RPMI8226 (cell line): ENCODE results near the gene NDUFA8.

ENCODE experiments used
- DNase-seq: peaks from one replicate; pipeline ENCODE4 v3.0.0-alpha.2; 2015

NDUFA8 gene

DNA sequence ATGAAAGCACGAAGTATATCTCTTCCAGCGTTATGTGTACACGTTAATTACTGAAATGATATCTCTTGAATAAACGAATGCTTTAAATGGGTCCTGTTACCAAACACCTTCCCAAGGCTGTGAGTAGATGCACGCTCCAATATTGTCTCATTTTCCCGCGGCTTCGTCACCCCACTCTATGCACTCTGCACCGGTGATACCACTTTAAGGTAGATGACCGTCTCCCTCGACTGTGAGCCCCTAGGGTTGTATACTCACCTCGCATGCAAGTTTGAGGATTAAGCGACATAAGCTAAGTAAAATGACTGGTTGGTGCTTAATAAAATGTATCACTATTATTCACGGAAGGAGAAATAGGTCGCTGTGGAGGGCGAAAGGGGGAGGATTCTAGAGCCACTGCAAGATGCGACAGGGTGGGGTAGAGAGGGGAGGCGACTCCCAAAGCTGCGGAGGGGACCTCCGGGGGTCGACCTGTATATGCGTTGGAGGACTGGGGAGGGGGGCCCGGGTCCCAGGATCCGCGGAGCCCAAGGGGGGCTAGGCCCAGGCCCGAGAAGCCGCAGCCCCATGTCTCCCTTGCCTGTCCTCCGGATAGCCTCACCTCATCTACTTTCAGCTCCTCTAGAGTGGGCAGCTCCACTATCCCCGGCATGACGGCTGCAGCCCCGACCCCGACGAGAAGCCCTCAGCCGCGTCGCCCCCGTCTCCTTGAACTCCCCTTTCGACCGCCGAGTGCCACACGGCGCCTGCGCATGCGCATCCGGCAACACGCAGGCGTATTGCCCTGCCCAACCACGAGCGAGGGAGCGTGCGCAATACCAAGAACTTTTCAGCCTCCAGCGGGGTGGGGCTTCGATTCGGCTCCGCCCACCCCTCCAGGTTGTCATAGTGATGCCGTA, at the start of gene NDUFA8, which contains the start of gene MORN5:
TSS of gene NDUFA8 (minus strand) at position 754 of the 899 bp plus-strand sequence. CDS start at position 652, 102 bp downstream.
TSS of gene MORN5 (plus strand) at position 883 of the 899 bp plus-strand sequence. CDS start 65 bp downstream, outside the sequence.
- DNase-seq, result peak; percentile 99

DNA sequence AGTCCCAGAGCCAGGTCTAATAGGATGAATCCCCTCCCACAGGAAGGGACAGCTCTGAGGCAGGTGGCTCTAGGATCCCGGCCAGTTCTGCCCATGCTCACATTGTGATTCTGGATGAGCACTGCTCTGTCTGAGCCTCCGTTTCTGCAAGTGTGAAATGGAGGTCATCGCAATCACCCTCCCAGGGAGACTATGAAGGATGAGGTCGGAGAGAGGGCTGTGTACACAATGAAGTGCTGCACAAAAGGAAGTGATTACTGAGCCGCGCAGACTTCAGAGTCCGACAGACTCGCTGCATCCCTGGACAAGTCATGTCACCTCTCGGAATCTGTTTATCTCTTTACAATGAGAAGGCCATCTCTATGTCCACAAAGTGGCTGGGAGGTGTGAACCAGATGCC, 47.5 kb upstream of the NDUFA8 start:
- no peak for DNase-seq

DNA sequence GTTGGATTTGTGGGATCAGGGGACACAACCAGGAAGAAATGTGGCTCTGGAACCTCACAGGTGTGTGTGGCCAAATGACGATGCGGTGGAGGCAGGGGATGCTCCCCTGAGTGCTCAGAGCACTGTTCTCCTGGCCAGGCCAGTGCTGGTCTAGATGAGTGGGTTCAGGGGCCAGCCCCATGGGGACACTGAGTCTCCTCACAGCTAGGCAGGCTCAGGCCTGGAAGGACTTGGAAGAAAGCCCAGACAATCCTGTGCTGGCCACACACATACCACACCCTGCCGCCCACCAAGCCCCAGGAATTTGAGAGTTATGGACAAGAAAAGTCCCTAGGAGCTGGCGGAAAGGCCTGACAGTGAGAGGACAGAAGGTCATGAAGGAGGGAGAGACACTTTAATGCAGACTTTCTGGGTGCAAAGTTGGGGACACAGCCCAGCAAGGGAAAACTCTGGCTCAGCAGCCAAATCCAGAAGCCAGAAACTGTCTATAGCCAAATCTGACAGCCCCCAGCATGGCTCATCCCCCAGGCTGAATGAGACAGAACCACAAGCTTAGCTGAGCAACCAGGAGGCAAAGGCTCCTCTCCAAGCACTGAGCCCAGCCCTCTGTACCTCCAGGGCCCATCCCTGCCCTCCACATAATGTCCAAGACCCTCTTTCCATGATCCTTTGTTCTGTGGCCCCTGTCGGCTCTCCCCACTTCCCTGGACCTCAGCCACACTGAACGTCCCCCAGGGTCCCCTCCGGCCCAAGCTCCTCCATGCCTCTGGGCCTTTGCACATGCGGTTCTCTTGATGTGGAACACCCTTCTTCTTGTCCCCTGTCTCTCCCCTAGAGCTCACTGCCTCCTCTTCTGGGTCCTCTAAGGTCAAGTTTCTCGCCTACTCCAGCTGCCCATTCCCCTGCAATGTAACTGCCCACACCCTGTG, 46.8 kb upstream of the NDUFA8 start:
- DNase-seq, result no peak

DNA sequence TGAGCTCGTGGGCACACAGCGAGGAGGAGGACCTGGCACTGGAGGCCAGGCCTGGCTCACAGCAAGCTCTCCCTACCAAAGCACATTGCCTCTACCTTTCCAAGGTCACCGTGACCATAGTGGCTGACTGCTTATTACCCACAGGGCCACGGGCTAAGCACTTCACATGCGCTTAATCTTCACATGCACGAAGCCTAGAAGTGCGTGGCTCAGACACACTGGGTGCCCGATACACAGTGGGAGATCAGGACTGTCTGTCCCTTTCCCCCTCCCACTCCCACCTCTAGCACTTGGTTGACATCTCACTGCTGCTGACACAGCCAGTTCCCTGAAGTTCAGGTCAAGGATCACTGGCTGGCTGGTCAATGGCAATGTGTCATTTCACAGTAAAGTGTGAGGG, 45.6 kb upstream of the NDUFA8 start:
- DNase-seq, result no peak

DNA sequence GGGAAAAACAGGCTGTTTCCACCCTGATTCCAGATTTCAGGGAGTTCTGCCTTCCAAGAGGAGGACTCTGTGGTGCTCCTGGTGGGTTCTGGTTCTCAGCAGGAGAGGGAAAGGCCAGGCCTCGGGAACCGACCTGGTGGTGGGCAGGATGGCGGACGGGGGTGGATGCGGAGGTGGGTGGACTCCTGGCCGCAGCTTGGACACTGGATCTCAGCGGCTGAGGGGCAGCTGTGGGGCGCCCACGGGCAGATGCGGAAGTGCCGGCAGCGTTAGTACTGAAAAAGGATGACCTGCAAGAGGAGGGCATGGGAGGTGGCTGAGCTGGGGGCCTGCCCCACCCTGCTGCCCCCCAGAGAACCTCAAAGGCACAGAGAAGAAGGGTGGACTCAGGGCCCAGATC, 44.9 kb upstream of the NDUFA8 start:
- DNase-seq, result no peak

DNA sequence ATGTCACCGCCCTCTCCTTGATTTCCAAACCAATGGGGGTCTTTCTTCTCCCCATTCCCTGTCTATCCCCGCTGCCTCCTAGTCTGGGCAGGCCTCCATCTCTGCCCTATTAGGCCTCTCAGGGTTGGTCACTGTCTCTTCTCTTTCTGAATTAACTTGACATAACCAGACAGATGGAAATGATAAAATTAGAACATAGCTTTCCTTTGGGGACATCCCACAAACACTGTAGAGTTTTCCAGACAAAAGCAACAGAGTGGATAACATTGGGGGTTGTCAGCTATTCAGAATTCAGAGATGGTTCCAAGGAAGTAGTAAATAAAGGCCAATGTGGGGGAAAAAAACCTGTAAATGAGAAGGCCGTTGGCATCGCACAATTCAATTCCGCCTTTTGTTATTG, 44.5 kb upstream of the NDUFA8 start:
- no peak for DNase-seq

DNA sequence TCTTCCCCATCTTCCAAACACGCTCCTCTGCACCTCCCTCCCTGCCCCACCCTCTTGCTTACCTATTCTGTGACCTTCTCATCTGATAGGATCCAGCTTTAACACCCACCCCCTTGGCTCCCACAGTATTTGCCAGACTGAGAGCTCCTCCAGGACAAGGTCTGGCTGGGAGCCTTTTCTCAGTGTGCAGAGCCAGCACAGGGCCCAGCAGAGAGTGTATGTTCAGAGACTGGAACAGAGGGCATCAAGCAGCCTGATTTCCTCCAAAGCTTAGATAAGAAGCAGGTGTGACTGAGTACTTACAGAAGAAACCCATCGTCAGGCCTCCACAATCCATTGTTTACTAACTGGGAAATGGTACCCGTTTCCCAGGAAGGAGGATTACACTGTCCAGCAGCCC, 42.5 kb upstream of the NDUFA8 start:
- no peak for DNase-seq

DNA sequence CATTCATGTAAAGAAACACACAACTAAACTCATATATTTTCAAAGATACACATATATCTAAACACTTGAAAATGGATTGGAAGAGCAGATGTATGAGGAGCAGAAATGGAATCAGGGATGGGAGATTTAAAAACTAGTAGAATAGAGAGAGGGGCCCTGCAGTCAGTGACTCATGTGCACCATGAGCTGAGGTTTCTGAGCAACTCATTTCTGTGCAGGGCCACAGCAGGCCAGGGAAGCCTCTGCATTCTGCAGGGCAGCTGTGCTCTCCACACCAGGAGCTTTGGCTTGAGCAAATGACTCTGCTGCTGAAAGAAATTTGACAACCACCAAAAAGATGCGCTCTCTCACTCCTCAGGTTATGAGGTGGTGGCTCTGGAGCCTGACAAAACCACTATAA, 42.1 kb upstream of the NDUFA8 start:
- DNase-seq, result no peak

DNA sequence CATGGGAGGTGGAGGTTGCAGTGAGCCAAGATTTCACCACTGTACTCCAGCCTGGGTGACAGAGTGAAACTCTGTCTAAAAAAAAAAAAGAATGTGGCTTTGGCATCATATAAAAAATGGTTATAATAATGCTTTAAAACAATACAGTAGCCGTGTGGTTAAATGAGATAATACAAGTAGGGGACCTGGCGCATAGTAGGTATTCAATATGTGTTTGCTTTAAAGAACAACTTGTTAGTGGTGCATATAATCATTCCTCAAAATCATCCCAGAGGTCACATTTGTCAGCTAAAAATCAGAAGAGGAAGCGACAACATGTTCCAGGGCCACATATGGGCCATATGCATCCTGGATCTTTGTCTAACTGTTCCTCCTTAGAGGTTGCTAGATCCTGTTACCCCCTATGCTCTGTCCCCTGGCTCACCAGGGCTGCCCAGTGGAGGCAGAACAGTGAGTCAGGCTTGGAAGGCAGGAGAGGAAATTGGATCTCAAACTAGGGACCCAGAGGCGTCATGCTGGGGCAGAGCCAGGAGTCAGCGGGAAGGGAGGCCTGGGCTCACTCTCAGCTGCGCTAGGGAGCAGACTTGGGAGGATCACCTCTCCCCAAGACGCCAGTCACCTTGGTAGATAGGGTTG, 41.5 kb upstream of the NDUFA8 start:
- no peak for DNase-seq

DNA sequence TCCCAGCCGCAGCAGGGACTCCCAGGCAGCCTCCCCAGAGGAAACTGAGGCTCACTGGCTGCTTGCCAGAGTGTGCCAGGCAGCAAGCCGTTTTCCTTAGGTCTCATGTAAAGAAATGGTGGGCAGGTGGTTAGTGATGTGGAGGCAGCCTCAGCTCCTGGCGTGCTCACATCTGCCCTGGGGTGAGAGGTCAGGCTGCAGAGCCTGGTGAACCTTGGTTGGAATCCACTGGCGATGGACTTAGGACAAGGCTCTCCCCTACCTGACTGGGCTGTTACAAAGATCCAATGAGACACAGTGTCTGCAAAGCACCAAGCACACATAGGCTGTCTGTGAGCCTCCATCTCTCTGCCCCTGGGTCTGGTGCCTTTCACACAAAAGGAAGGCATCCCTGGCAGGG, 38.3 kb upstream of the NDUFA8 start:
- DNase-seq, result no peak

DNA sequence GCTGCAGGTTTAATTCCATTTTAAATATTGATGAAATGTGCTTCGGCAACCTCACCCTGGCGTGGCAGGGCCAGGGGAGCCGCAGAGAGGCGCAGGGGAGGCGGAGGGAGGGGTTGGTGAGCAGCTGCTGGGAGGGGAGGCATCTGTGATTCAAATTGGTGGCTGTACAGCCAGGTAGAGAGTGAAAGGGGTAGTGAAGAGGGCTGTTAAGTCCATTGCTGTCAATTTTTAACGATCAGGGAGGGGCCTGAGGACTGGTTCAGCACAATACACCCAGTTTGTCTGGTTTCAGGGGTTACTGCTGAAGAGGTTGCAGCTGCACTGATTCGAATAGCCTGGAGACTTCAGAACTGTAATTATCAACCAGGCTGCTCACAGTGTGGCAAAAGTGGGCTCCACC, 37.8 kb upstream of the NDUFA8 start:
- peak; percentile 22 for DNase-seq

DNA sequence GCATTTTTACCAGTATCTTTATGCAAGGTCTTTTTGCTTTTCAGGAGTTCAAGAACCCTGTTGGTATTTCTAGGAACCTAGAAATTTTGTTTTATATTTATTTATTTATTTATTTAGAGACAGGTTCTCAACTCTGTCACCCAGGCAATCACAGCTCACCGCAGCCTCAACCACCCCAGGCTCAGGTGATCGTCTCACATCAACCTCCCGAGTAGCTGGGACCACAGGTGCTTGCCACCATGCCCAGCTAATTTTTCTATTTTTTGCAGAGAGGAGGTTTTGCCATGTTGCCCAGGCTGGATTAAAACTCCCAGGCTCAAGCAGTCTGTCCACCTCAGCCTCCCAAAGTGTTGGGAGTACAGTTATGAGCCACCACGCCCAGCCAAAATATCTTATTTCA, 36.3 kb upstream of the NDUFA8 start:
- no peak for DNase-seq

DNA sequence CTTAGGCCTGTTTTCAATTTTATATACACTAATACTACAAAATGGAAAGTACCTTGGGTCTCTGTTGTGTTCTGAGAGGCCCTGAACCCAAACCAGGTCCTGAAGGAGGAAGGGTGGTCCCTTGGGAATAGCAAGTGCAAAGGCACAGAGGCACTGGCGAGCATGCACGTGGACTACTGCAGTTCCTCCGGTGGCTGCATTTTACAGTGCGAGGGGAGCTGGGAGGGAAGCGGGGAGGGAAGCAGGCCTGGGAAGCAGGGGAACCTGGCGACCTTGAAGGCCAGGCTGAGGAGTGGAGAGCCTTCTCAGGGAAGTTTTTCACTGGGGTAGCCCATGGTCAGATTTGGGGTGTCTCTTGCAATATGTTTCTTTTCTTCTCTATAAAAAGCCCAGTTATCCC, 34.1 kb upstream of the NDUFA8 start:
- DNase-seq, result no peak

DNA sequence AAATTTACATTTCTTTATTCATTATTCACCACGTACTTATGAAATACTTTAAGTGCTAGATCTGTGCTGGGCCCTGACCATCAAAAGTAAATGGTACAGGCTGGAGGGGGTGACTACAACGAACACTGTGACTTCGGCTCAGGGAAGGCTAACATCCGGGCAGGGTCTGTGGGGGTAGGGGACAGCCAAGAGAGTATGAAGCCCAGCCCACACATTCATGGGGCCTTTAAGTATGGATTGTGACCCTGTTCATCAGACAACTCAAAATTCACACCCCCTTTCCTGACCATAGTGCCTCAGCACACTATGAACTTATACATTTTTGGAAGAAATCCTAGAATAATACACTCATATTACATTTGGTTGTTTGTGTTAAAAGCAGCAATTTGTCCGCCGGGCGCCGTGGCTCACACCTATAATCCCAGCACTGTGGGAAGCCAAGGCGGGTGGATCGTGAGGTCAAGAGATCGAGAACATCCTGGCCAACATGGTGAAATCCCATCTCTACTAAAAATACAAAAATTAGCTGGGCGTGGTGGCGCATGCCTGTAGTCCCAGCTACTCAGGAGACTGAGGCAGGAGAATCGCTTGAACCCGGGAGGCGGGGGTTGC, 33.4 kb upstream of the NDUFA8 start:
- no peak for DNase-seq

DNA sequence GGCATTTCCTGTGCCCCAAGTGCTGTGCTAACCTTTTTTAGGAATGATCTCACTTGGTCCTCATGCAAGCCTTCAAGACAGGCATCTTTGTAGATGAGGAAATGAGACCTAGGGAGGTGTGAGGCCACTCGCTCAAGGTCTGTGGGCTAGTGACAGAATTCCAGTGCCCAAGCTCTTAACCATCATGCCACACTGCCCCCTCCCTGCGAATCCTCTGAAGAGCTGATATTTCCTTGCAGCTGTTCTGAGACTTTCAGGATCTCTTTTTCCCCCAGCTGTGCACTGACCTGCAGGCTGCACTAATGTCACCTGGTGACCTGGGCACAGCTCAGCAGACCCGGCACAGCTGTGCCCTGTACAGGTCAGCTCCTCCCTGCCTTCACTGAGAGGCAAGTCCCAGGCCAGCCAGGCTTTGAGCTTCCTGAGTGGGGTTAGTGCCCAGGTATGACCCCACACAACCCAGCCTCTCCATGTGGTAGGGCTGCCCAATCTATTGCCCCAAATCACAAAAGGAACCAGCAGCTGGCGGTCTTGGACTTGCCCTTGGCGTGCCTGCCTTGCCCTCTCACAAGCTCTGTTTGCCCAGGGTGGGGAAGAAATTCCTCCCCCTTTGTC, 32.8 kb upstream of the NDUFA8 start:
- DNase-seq, result peak; percentile 79

DNA sequence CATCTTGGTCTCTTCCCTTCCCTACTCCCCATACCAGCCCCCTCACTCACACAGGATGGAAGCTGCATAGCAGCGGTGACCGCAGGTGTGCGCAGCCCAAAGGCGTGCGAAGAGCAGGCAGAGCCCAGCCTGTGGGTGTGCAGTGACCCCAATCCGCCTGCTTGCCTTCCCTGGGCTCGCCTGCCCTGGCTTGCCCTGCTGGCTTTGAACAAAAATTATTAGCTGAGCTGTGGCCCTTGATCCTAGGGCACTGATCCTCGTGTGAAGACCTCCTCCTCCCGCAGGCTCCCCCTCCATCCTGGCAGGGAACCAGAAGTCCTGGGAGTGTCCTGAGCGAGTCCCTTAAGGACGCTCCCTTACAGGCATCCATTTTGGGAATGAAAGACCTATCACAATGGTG, 32.0 kb upstream of the NDUFA8 start:
- DNase-seq, result no peak

DNA sequence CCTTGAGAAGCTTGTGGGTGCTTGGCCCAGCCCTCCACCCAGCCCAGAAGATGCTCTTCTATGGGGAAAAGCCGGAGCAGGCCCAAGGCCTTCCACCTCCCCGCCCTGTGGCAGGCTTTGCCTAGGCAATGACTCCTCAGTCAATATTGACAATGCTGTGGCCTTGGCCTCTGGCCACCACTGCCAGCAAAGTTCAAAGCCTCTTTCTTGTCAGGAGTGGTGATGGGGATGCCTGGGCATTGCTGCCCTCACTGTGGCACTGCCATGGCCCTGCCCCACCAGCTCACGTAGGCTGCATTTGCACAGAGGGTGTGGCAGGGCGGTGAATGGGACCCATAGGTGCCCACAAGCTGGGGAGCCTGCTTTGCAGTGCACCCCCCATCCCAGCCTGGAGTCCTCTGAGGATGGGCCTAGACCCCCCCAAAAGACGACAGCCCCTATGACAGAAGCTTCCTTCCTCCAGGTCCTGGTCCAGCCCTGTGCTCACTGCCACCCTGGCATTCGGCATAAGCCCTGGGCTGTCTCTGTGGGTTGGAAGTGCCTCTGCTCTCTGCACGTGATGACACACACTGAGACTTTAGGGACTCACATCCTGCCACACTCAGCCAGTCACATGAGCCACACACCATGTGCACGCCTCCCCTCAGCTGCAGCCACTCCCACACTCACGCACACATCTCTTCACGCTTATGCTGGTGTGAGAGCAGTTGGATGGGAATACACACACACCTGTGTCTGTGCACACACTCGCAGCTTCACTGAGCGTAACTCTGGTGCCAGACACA, 31.2 kb upstream of the NDUFA8 start:
- no peak for DNase-seq

DNA sequence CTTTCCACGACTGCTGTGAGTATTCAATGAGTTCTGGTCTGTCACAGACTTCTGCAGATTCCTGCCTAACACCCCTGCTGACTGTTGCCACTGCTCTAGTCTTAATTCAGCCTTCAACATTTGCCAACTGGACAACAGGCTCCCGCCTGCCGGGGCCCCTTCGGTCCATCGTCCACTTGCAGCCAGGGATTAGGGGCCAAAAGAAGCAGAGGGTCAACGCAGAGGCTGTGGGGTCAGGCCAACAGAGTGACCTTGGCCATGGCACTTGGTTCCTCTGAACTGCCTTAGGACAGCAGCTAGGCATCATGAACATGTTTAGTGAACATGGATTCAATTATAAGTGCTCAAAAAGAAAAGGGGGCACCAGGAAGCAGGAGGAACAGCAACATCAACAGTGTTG, 28.8 kb upstream of the NDUFA8 start:
- no peak for DNase-seq

DNA sequence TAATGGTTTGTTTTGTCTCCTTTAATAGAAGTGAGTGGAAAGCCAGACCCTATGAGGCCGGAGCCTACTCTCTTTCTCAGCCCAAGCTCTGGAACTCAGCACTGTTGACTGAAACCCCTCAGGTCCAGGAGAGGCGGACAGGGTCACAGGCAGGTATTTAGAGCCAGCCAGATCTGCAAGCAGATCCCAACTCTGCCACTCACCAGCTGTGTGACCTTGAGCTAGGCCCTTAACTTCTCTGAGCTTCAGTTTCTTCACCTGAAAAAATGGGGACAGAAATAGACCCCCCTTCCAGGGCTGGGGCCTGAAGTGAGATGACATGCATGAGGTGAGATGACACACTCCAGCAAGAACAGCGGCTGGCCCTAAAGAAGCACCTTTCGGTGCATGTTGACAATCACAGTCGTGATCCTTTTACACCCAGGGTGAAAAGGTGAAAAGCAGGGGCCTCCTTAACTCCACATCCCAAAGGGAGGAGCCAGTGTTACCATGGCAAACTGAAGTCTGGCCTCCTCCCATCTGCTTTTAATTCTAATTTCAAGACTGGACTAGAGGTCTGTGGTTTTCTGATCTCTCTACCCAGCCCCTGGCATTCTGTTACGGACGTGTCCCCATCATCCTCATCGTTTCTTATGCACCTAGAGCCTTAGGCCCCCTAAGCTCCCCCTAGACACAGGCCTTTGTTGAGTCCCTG, 27.3 kb upstream of the NDUFA8 start:
- no peak for DNase-seq

DNA sequence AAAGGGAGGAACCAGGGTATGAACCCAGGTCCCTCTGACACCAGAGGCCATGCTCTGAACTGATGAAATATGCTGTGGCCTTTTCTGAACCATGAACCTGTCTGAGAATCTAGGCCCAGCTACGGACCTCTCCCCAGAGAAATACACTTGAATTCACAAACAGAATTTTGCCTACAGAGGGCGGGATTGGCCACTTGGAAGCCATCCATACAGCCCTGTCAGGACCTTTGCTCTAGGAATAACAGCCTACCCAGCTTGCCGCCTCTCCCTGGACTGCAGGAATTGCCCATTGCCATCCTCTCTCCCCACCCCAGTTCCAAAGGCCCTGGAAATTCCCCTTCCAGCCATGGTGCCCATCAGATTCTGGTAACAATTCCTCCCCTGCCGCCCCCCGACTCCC, 26.7 kb upstream of the NDUFA8 start:
- no peak for DNase-seq

DNA sequence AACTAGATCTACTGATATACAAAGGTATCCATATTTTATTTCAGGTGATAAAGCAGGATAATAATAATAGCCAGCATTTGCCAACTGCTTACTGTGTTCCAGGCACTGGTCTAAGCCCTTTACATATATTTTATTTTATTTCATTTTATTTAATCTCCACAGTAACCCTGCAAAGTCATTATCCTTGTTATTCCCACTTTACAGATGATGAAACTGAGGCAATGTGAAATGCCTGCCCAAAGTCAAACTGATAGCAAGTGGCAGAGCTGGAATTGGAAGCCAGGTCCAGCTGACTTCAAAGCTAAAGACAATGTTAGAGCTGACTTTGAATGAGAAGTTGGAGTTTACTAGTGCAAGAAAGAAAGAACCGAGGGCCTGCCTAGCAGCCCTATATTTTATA, 25.0 kb upstream of the NDUFA8 start:
- DNase-seq, result no peak
